H1 (cell line): ENCODE measurements around the gene SCGB1A1. TPM values are rescaled to one million over a fixed set of nuclear protein-coding genes. Genes with fewer than 3 reads are reported as not detected.
"Not testable (repeated sequence)": the region's sequence is repeated elsewhere in the genome, so short reads cannot be mapped to it uniquely, and the experiment has no call there.

Experiments used
- CTCF ChIA-PET: fragments of 300-600 bp; sonication (Branson Sonifier 250); formaldehyde crosslinking; loops from one replicate; lab custom pipeline; 2021; ENCODE audit not compliant: partially characterized antibody; lab: Charles Lee
- POLR2A ChIA-PET: fragments of 300-600 bp; sonication (Branson Sonifier 250); formaldehyde crosslinking; loops from one replicate; lab custom pipeline; 2021; ENCODE audit warnings: inconsistent platforms; ENCODE audit not compliant: partially characterized antibody; lab: Charles Lee
- DNase-seq, 2 experiments: peaks; one replicate each; pipeline versions ENCODE4 v3.0.0 to v3.0.0-alpha.2; 2010 to 2022; ENCODE audit warnings: low spot score in 2 of 2, low read depth in 1 of 2, mixed read lengths in 1 of 2
- FAIRE-seq: peaks from 2 replicates; lab custom pipeline; 2011; peaks lifted over from hg19 to GRCh38; lab: Jason Lieb, UNC
- H2AFZ ChIP-seq: 2 replicates; pipeline ENCODE4 v1.8.1; 2012; ENCODE audit warnings: low read length, inconsistent platforms
- H2AK5ac ChIP-seq: 2 replicates; pipeline ENCODE4 v1.6.1; 2013; ENCODE audit warnings: low read depth, low read length
- H2BK120ac ChIP-seq: replicated peaks from 2 replicates; pipeline ENCODE3; 2013; ENCODE audit warnings: low read depth, low read length, inconsistent platforms
- H2BK12ac ChIP-seq: 2 replicates; pipeline ENCODE4 v1.6.1; 2013; ENCODE audit warnings: low read depth, low read length
- H2BK15ac ChIP-seq: 2 replicates; pipeline ENCODE4 v1.6.1; 2013; ENCODE audit warnings: low read length
- H2BK20ac ChIP-seq: 2 replicates; pipeline ENCODE4 v1.6.1; 2013; ENCODE audit warnings: low read length
- H2BK5ac ChIP-seq: 2 replicates; pipeline ENCODE4 v1.6.1; 2013; ENCODE audit warnings: low read depth, low read length
- H3K14ac ChIP-seq: 2 replicates; pipeline ENCODE4 v1.6.1; 2013; ENCODE audit warnings: inconsistent platforms; ENCODE audit not compliant: insufficient read length
- H3K18ac ChIP-seq: 2 replicates; pipeline ENCODE4 v1.6.1; 2013; ENCODE audit warnings: low read length; ENCODE audit errors: extremely low read depth
- H3K23ac ChIP-seq: 2 replicates; pipeline ENCODE4 v1.6.1; 2013; ENCODE audit warnings: inconsistent platforms; ENCODE audit not compliant: insufficient read length
- H3K23me2 ChIP-seq: 2 replicates; pipeline ENCODE4 v1.6.1; 2013; ENCODE audit warnings: low read depth, low read length
- H3K27ac ChIP-seq: 2 replicates; pipeline ENCODE4 v1.6.1; 2011; ENCODE audit warnings: low read depth, low read length, inconsistent platforms
- H3K27me3 ChIP-seq, 4 experiments: replicated peaks in 1 of 4; 1 replicate in 1 of 4; 2 replicates in 3 of 4; pipeline versions ENCODE4 v1.6.1 to v1.8.1; 2011 to 2013; ENCODE audit warnings: low read length in 3 of 4, mild to moderate bottlenecking in 3 of 4, inconsistent platforms in 2 of 4, mixed read lengths in 2 of 4, moderate library complexity in 1 of 4; ENCODE audit not compliant: control insufficient read depth in 3 of 4, insufficient read depth in 3 of 4; ENCODE audit errors: extremely low read depth in 1 of 4
- H3K36me3 ChIP-seq, 4 experiments: 2 replicates each; pipeline versions ENCODE4 v1.6.1 to v1.8.1; 2011 to 2013; ENCODE audit warnings: mild to moderate bottlenecking in 4 of 4, low read length in 3 of 4, moderate library complexity in 2 of 4, control low read depth in 1 of 4, inconsistent platforms in 1 of 4; ENCODE audit not compliant: insufficient read depth in 4 of 4, control insufficient read depth in 2 of 4
- H3K4ac ChIP-seq: replicated peaks from 2 replicates; pipeline ENCODE3; 2013; ENCODE audit warnings: low read length, low read depth, mixed read lengths, inconsistent platforms; ENCODE audit not compliant: insufficient read length
- H3K4me1 ChIP-seq, 4 experiments: replicated peaks in 1 of 4; 1 replicate in 1 of 4; 2 replicates in 3 of 4; pipeline versions ENCODE4 v1.6.1 to v1.8.1; 2011 to 2013; ENCODE audit warnings: low read length in 3 of 4, inconsistent platforms in 2 of 4, mixed read lengths in 1 of 4; ENCODE audit not compliant: insufficient read depth in 4 of 4, control insufficient read depth in 3 of 4
- H3K4me2 ChIP-seq, 2 experiments: 2 replicates each; pipeline versions ENCODE4 v1.6.1 to v1.8.1; 2011 to 2013; ENCODE audit warnings: low read depth in 2 of 2, low read length in 2 of 2, control low read depth in 1 of 2, inconsistent platforms in 1 of 2, mild to moderate bottlenecking in 1 of 2; ENCODE audit not compliant: insufficient read depth in 1 of 2
- H3K4me3 ChIP-seq, 4 experiments: fragments of 200-600, 300-600 bp in 1 of 4; sonication (generic), shearing (Covaris generic), sonication (Bioruptor Twin) in 1 of 4; 2 replicates each; pipeline versions ENCODE4 v1.5.1 to v1.8.1; 2011 to 2016; ENCODE audit warnings: low read length in 4 of 4, low read depth in 3 of 4, control low read depth in 2 of 4, inconsistent platforms in 2 of 4, mild to moderate bottlenecking in 2 of 4, mixed read lengths in 1 of 4, moderate library complexity in 1 of 4; ENCODE audit not compliant: insufficient read depth in 2 of 4; ENCODE audit errors: extremely low read depth in 1 of 4
- H3K56ac ChIP-seq: replicated peaks from 2 replicates; pipeline ENCODE3; 2013; ENCODE audit warnings: low read depth, mild to moderate bottlenecking, mixed read lengths, low read length, inconsistent platforms; ENCODE audit not compliant: insufficient read length
- H3K79me1 ChIP-seq: 2 replicates; pipeline ENCODE4 v1.6.1; 2013; ENCODE audit warnings: low read depth, low read length, control low read depth
- H3K79me2 ChIP-seq, 2 experiments: 2 replicates each; pipeline versions ENCODE4 v1.6.1 to v1.8.1; 2012 to 2013; ENCODE audit warnings: low read length in 2 of 2, mild to moderate bottlenecking in 2 of 2, inconsistent platforms in 1 of 2; ENCODE audit not compliant: insufficient read depth in 2 of 2, control insufficient read depth in 1 of 2
- H3K9ac ChIP-seq, 4 experiments: replicated peaks in 1 of 4; 1 replicate in 1 of 4; 2 replicates in 3 of 4; pipeline versions ENCODE4 v1.6.1 to v1.8.1; 2011 to 2013; ENCODE audit warnings: low read depth in 3 of 4, low read length in 3 of 4, control low read depth in 2 of 4, mild to moderate bottlenecking in 2 of 4, moderate library complexity in 2 of 4, inconsistent platforms in 1 of 4; ENCODE audit errors: extremely low read depth in 1 of 4
- H3K9me3 ChIP-seq, 2 experiments: 2 replicates each; pipeline versions ENCODE4 v1.6.1 to v1.8.1; 2012 to 2013; ENCODE audit warnings: mild to moderate bottlenecking in 2 of 2, moderate library complexity in 2 of 2, control low read depth in 1 of 2, inconsistent platforms in 1 of 2, low read depth in 1 of 2, low read length in 1 of 2, mixed read lengths in 1 of 2; ENCODE audit not compliant: insufficient read depth in 2 of 2
- H4K20me1 ChIP-seq, 2 experiments: replicated peaks in 1 of 2; 2 replicates each; pipeline versions ENCODE3 to v1.8.1; 2011 to 2013; ENCODE audit warnings: inconsistent platforms in 2 of 2, low read length in 2 of 2, mild to moderate bottlenecking in 1 of 2; ENCODE audit not compliant: insufficient read depth in 2 of 2, control insufficient read depth in 1 of 2
- H4K5ac ChIP-seq: 2 replicates; pipeline ENCODE4 v1.6.1; 2013; ENCODE audit warnings: low read length, low read depth, mixed read lengths, inconsistent platforms; ENCODE audit not compliant: insufficient read length
- H4K8ac ChIP-seq: 2 replicates; pipeline ENCODE4 v1.8.0; 2013; ENCODE audit warnings: mild to moderate bottlenecking, moderate library complexity, low read length, inconsistent platforms; ENCODE audit not compliant: insufficient read depth; ENCODE audit errors: extremely low read depth
- H4K91ac ChIP-seq: replicated peaks from 2 replicates; pipeline ENCODE3; 2013; ENCODE audit warnings: low read length, mixed read lengths, inconsistent platforms; ENCODE audit not compliant: insufficient read length
- WGBS, 2 experiments: shearing (Covaris generic) in 1 of 2; methylation state at CpG; one replicate each; pipeline versions ENCODE4 v1.1.6 to v1.1.7; 2013 to 2015; ENCODE audit warnings: low lambda C conversion rate in 2 of 2, mixed read lengths in 2 of 2, inconsistent platforms in 1 of 2, low coverage in 1 of 2, missing lambda C conversion rate in 1 of 2; ENCODE audit not compliant: insufficient replicate concordance in 2 of 2, insufficient coverage in 1 of 2, insufficient read length in 1 of 2; ENCODE audit errors: extremely low coverage in 1 of 2, missing lambda C conversion rate in 1 of 2; 5-methylcytosine and 5-hydroxymethylcytosine counted together
- polyA plus RNA-seq, 7 experiments: library from polyadenylated mRNA; depleted of rRNA in 3 of 7; stranded (reverse) in 5 of 7; unstranded in 2 of 7; fragments of >200 nt in 5 of 7; fragments of 200-250 nt in 2 of 7; gene quantifications; 1 replicate in 5 of 7; 2 replicates in 1 of 7; 4 replicates in 1 of 7; pipeline versions ENCODE4 v1.2.1 to v1.2.3, GENCODE V29; 2011 to 2013; ENCODE audit warnings: missing spikeins in 2 of 7, mixed read lengths in 2 of 7
- total RNA-seq: library from RNA; stranded (reverse); fragmentation: NEBNext Ultra II Directional; extraction: Animal tissue kit (Norgen Biotek cat#: 25700); gene quantifications from 2 replicates; pipeline ENCODE4 v1.2.1, GENCODE V29; 2021

SCGB1A1 gene
- total and polyA plus RNA-seq, 2 of the 8 experiments (the other 6 are each of a cell fraction or from before 2014, with no cell fraction given): not detected

DNA sequence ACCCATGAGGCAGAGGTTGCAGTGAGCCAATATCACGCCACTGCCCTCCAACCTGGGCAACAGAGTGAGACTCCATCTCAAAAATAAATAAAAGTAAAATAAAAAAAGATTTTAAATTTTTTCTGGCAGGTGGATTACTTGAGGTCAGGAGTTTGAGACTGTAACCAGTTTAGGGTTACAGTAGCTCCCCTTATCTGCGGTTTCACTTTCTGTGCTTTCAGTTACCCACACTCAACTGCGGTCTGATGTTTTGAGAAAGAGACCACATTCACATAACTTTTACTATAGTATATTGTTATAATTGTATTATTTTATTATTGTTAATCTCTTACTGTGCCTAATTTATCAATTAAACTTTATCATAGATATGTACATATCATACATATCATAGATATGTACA lies 32.8 kb upstream of the SCGB1A1 start:
- H3K27me3 ChIP-seq, H3K36me3 ChIP-seq, H3K23ac ChIP-seq, H3K79me1 ChIP-seq, H2BK12ac ChIP-seq, H3K79me2 ChIP-seq, H2AK5ac ChIP-seq, DNase-seq, H4K20me1 ChIP-seq, H3K14ac ChIP-seq, H2BK120ac ChIP-seq, H3K4ac ChIP-seq, H4K8ac ChIP-seq, H3K4me1 ChIP-seq, H2BK5ac ChIP-seq, H3K4me2 ChIP-seq, H4K5ac ChIP-seq, H2BK20ac ChIP-seq, H3K18ac ChIP-seq, H3K9me3 ChIP-seq, FAIRE-seq, H3K27ac ChIP-seq, POLR2A ChIA-PET, H2BK15ac ChIP-seq, H2AFZ ChIP-seq, H3K4me3 ChIP-seq, H3K9ac ChIP-seq, H4K91ac ChIP-seq, H3K56ac ChIP-seq, H3K23me2 ChIP-seq: not testable (repeated sequence)
- CTCF ChIA-PET: interaction anchor here (0.7 to 1.6 kb wide), 4 partner anchors 9 to 1890 kb away, joined by 3 to 8 read pairs (median 4); no protein-coding TSS in a partner anchor
- WGBS, 2 experiments: 88% methylated on average over 3 of the region's 3 CpGs; no CpG with 5 or more reads in 1 of the 2 experiments
